ENCODE results near the gene BBX.

BBX gene

DNA sequence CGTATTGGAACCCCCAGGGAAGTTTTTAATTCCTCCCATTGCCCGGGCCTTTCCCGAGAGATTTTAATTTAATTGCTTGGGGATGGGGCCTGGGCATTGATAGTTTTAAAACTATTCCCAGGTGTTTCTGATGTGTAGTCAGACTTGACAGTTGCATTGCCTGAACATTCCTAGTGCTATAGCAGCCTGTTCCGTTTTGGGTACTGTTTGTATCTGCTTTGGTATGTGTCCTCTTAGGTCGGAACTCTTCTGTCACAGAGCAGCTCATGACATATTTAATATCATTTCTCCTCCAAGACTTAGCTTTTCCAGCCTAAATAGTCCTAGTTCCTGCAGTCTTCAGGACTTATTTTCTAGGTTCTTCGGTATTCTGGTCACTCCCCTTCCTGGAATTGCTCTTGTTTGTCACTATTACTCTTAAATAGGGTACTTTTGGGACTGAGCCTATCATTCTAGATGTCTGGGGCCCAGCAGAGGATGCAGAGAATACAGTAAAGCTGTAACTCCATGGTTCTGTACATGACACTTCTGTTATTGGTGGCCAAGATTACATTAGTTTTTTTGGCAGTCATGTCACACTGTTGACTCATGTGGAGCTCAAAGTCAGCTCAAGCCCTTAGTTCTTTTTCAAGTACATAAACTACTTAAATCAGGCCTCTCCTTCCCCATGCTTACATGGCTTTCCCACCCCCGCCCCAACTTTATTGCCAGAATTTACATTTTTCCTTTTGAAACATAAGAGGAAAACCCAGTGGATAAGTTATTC, 81.5 kb downstream of the BBX start:
- DNase-seq = no peak

DNA sequence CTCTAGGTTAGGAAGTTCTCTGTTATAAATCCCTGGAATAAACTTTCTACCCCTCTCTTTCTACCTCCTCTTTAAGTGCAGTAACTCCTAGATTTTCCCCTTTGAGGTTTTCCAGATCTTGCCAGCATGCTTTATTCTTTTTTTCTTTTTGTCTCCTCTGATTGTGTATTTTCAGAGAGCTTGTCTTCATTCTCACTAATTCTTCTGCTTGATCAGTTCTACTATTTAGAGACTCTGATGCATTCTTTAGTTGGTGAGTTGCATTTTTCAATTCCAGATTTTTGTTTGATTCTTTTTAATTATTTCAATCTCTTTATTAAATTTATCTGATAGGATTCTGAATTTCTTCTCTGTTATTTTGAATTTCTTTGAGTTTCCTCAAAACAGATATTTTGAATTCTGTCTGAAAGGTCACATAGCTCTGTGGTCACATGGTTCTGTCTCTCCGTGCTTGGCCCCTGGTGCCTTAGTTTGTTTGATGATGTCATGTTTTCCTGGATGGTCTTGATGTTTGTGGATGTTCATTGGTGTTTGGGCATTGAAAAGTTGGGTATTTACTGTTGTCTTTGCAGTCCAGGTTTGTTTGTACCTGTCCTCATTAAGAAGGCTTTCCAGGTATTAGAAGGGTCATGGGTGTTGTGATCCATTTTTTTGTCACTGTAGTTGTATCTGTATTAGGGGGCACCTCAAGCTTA, 89.2 kb downstream of the BBX start:
- no peak for DNase-seq

DNA sequence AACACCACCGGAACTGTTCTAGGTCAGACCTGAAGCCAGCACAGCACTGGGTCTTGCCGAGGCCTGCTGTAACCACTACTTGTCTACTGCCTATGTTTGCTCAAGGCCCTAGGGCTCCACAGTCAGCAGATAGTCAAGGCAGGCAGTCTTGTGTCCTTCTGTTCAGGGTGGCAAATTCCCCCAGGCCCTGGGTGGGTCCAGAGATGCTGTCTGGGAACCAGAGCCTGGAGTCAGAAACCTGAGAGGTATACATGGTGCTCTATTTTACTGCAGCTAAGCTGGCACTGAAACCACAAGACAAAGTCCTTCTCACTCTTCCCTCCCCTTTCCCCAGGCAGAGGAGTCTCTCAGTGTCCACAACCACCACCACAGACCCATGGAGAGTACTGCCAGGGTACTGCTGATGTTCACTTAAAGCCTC, 89.9 kb downstream of the BBX start:
- DNase-seq = no peak

DNA sequence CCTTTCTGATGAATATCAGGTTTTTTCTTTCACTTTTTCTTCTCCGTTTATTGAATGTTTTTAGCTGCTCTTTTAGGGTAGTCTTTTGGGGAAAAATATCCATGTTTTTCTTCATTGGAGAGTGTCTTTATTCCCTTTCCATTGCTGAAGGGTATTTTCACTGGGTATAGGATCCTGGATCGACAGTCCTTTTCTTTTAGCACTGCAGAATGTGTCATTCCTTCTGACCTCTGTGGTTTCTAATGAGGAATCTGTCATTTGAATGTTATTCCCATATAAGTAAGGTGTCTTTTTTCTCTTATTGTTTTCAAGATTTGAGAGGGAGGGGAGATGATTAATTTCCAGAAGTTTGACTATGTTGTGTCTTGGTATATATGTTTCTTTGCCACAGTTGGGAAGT, 96.8 kb downstream of the BBX start:
- DNase-seq = no peak

DNA sequence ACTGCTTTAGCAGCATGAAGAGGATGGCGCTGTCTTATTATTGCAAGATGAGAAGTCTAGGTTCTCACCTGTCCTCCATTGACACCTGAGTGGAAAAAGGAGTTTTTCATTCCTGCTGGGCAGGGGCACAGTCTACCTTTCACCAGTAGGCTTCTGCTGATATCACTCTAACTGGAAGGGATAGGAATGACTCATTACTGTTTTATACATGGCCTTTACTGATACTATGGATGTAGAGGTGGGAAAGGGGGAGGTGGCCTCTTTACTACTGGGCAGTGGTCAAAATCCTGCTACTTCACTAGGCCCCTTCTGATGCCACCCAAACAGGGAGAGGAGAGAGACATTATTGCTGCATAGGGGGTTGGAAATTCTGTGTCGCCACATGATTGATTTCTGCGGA, 97.8 kb downstream of the BBX start:
- DNase-seq = no peak

DNA sequence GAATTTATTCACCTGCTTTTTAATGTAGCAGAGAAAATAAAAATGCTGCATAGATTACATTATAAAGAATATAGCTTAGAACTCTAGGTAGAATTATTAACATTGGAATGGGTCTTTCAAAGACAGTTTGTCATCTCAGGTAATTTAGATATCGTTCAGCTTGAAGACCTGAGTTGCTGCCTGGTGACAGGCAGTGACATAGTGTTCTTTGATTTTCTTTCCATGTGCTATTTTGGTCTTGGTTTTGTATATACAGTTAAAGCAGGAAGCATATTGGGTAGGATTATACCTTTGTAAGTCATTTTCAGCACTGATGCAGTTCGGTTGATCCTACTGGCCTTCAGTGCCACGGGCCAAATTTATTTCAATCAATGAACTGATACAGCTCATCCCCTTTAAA, 98.7 kb downstream of the BBX start:
- no peak for DNase-seq

DNA sequence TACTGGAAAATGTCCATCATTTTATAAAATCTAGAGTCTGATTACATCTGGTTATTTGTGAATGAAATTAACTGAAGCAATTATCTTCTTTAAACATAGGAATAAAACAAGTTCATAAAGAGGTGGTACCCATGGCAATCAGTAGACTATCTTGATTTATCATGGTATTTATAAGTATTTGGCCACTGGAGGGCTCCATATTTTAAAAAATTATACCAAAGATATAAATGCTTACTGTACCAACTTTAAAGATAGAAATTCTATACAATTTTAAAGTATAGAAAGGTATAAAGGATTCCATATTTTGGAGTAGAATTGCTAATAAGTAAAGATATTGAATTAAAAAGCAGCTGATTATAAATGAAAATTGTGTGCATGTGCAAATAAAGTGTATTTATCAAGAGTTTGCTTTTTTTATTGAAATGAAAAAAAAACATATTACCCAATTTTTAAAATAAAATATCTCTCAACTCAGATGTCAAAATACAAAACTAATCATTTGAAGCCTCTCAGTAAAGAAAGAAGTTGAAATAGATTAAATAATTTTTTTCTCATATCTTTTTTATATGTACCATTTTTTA, 105.3 kb downstream of the BBX start:
- DNase-seq = no peak

DNA sequence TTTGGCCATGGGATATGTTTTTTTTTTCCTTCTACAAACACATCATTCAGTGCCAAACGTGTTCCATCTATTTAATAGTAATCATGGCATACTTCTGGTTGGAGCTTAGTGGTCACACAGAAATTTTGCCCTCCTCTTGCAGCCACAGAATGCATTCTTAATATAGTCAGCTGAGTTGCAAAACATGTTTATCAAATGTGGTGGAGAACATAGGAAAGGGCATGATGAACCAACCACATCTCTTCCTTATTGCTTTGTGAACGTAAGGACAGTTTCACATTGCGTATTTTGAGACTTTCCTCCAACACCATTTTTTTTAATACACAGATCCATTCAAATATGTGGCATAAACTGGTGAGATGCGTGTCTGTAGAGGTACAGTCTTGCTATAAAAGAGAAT, 106.8 kb downstream of the BBX start:
- no peak for DNase-seq

DNA sequence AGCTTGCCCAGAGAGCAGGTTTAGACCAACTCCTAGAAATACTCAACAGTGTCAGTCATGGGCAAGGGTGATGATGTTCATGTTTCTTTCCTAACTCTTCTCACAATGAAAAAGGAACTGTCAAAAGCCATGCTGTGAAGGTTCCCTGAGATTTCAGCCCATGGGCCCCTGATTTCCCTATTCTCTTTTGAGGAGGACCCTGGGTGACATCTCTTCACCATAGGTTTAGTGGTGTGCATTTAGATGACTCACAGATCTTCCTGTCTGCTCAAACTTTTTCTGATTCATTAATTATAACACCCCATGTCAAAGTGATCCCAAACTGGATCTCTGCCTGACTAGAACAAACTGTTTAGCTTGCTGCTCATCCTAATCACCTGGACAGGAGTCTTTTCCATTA, 108.0 kb downstream of the BBX start:
- no peak for DNase-seq

DNA sequence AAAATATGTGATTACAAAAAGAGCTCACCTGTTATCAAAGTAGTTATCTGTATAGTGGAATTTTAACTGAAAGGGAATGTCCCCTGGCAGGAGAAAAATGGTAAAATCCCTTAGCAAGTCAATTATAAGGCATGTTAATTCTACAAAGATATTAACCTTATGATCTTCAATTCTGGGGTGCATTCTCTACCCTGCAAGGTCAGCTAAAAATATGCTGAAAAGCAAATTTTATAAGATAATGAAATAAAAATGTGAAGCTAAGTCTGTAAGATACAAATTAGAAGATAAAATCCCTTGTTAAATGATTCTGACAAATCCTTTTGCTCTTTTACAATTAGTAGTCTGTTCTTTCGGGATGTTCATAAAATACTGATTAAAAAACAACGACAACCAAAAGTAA, 109.8 kb downstream of the BBX start:
- DNase-seq = no peak

DNA sequence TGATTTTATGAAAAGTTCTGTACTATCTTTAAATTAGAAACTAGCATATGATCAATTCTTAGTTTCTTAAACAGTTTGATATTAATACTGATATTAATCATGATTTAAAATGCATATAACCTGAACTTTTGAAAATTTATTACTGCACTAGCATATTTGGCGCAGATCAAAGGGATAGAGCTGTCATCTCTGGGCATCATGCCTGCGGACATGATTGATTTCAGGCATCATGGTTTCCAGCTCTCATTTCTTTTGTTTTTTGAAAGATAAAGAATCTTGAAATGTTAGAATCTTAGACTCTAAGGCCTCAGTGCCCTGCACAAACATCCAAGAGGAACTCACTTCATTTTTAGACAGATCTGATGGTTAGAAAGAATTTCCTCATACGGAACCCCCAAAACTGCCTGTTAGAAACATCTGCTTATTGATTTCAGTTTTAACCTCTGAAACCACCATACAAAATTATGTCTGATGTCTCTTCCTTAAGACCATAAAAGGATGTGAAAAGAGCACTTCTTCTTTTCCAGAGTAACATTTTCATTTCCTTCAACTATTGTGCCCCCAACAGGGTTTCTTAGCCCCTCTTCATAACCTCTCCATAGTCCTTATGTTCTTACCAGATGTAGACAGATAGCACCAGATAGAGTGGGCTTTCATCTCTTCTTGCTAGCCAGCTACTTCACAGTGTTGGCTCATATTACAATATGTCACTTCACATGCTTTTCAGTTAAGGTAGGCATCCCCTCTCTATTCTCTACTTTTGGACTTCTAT, 110.8 kb downstream of the BBX start:
- no peak for DNase-seq

DNA sequence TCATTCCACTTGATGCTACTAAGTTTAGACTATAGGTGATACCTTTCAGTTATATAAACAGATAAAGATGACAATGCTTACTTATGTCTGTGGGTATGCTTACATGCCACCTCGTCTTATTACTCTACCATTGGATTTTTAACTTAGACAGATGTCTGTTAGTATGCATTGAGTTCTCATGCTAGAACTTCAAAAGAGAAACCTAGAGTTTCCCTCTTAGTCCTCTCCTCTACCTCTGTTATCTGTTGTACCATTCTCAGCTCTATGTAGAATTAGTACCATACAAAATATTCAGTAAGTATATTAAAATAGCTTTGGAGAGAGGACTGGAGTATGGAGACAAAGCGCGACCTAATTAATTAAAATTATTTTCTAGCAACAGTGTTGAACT, 111.3 kb downstream of the BBX start:
- no peak for DNase-seq

DNA sequence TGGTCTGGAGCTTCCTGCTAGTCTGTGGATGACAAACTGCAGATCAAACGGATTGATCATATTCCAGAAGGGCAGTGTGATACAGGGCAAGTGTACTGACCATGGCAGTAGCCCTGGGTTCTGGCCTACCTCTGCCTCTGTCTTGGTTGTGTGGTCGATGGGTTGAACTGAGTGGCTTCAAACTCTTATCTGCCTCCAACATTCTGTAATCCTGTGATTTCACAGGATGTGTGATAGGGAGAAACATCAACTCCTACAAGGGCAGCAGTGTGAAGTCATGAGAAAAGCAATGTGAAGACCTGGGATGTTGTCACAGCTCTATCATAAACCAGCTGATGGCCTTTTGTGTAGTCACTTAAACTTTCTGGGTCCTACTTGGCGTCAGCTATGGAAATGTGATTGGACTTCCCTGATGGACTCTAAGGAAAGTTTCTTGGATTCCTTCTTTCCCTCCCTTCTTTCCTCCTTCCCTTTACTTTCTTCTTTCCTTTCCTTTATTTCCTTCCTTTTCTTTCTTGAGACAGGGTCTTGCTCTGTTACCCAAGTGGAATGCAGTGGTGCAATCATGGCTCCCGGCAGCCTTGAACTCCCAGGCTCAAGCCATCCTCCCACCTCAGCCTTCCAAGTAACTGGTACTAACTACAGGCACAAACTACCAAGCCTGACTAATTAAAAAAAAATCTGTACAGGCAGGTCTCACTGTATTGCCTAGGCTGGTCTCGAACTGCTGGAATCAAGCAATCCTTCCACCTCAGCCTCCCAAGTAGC, 114.8 kb downstream of the BBX start:
- DNase-seq = peak; percentile 39

DNA sequence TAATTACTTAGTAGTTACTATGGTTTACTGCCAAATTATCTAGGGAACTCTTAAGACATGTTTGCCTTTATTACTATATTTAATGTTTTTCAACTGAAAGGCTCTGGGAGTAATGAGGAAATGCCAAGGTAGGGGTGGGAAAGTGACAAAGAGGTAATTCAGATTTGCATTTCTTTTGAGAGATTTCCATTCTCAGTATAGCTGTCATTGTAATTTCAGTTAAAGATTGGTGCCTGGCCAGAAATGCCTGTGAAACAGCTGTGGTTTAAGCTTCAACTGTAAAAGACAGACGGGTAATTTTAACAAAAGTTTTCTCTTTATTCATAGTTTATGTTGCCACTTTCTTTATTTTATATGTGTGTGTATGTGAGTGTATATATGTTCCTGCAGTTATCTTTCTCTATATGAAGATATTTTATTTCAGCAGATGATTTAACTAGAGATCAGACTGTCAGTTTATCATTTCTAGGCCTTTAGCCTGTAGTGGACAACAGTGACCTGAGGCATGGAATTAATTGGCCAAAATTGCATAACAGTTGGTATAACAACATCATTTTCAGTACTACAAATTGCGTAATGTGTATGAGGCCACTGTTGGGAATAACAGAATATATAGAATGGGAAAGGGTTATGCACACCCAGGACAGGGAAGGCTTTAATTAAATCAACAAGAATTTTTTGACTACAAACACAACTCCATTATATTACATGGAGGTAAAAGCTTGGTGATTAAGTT, 119.0 kb downstream of the BBX start:
- peak; percentile 13 for DNase-seq

DNA sequence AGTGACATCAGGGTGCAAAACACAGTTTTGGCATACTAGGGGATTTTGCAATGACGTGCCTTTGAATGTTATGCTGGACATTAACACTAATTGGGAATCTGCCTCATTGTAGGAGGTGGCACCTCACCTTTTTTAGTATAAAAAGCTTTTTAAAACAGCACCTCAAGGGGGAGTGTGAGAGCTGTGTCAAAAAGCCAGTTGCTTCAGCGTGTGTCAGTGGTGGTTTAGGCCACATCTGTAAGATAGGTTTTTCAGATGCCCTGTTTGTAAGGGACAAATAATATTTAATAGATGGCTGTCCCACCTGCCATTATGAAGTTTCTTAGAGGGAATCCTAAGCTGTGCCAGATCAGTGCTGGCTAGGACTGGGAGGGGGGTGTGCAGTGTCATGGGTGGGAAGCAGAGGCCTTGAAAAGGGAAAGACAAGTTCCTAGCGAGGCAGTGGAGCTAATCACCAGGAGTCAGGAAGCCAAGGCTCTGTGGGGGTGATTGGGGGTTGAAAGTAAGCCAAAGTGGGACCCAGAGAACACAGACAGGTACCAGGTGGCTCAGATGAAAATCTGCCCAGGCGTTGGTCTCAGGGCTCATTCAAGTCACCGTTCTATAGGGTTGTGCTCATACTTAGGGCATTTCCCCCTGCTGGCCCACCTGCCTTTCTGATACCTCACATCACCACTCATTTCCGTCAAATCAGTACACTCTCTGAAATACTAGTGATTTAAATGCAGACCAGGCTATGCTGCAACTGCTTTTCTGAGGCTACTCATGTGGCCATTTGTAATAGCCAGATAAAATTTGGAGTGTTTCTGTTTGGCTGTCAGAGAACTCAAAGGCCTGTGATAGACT, 120.5 kb downstream of the BBX start:
- DNase-seq = no peak

DNA sequence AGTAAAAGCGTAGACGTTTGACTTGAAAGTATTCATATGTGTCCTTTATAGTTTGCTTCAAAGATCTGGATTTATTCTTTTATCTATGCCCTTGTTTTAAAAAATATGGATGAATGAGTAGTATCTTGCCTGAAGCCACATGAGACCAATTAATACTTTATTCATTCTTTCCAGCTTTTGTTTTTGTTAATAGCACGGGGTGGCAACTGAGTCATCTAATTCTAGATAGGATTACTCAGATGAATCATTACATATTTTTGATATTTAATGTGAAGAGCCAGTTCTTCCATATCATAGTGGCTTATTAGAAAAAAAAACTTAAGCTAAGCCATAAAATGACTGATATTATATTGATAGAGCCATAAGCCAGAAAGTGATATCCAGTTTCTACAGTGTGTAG, 121.9 kb downstream of the BBX start:
- no peak for DNase-seq

DNA sequence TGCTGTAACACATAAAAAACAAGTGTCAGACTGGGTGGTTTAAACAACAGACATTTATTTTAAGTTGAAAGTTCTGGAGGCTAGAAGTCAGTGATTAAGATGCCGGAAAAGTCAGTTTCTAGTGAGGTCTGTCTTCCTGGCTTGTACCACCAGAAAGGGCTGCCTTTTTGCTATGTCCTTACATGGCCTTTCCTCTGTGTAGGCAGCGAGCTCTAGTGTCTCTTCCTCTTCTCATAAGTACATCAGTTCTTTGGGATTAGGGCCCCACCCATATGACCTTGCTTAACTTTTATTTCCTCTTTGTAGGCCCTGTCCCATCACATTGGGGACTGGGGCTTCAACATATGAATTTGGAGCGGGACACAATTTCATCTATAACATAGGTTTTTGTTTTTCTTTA, 128.0 kb downstream of the BBX start:
- no peak for DNase-seq

DNA sequence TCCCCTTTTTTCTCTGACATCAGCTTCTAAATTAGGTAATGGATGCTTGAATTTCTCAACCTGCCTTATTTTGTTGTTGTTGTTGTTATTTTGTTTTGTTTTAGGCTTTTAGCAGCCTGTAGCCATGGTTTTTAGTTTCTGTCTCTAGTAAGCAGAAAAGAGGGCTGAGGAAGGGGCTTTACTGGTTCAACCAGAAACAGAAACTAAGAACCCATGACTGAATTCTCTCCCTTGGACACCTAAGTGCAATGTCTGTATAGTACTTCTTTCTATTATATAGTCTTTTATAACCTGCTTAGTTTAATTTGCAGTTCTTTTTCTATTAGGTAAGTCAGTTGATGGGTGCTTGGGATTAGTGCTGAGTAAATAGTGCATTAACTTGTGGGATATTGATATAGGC, 129.0 kb downstream of the BBX start:
- no peak for DNase-seq

DNA sequence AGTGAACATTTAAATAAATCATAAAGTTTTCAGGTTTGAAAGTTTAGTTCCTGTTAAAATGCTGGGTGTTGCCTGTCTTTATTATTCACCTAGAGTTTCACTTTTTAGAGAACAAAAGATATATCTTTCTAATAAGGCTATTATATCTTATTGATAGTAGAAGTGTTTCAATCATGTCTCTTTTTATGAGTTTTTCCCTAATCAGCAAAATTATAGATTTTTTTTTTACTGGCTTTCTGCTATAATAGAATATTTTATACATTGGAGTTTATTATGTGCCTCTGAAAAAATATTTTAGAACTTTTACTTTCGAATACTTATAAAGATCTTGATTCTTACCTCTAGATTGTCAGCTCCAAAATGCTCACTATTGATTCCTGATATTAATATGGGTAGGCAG, 131.5 kb downstream of the BBX start:
- no peak for DNase-seq

DNA sequence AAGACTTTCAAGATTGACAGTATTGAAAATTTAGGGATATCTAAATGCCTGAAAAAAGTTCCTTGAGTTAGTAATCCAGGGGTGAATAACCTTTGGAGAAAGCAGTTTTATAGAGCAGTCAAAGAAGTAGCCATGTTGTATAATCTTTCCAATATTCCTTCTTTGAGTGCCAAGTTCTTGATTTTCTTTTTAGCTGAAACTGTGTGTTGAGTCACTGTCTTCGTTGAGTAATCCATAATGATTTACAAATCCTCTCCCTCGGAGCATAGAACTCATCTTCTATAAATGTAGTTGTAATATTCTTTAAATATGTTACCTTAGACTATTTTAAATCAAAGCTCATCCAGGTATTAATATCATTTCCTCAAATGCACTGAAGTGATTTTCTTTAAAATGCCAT, 135.2 kb downstream of the BBX start:
- no peak for DNase-seq

DNA sequence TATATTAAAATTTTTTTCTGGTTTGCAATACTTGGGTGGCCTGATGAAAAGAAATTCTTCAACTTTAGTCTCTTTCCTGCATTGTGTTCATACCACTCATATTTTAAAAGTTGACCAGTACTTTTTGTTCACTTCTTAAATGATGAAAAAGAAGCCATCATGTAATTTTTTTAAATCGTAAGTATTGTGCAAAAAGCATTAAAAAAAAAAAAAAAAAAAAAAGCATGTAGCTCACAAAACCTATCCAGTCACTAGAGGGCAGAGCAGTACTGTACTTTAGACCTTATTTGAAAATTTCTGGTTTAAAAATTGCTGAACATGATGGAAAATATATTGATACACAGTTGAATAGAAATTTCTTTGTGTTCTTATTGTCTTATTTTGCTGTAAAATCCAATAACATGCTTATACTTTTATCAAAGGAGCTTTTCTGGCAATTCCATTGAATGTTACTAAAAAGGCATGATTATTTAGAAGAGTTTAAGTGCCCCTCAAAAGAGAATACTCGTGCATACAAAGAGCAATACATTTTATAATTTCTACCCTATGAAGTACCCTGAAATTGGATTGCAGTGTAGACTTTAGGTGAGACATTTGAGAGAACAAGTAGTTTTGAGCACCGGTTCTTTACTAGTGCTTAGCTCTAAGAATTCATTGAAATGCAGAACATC, 137.7 kb downstream of the BBX start:
- DNase-seq = no peak
